HCT116 (cell line): Measurements from ENCODE around the gene MNAT1. TPM values are rescaled to one million over a fixed set of nuclear protein-coding genes. Genes with fewer than 3 reads are reported as not detected.

Experiments
- ATAC-seq: fragments of 200-7000 bp; cut with Tn5 transposase; 2 replicates; pipeline ENCODE4 v1.9.1; 2020; ENCODE audit warnings: mild to moderate bottlenecking, moderate library complexity
- BruUV-seq: library from RNA; stranded (reverse); fragments of 400-500 nt; replicated peaks from 2 replicates; lab custom pipeline; 2021; lab: Mats Ljungman, UMichigan
- CTCF ChIA-PET: fragments of 300-600 bp; sonication (Branson Sonifier 250); formaldehyde crosslinking; loops from one replicate; lab custom pipeline; 2021; ENCODE audit warnings: antibody characterized with exemption; lab: Charles Lee
- POLR2A ChIA-PET: fragments of 300-600, 350-600 bp; sonication (Branson Sonifier 250); formaldehyde crosslinking; loops from one replicate; lab custom pipeline; 2021; ENCODE audit warnings: antibody characterized with exemption; lab: Charles Lee
- RAD21 ChIA-PET, 2 experiments: fragments of 300-600 bp; sonication (Branson Sonifier 250); formaldehyde crosslinking; loops; one replicate each; lab custom pipeline; 2023; ENCODE audit warnings: low total read pairs in 2 of 2; ENCODE audit not compliant: uncharacterized antibody in 2 of 2, unreplicated experiment in 2 of 2, low non-redundant PET in 1 of 2; lab: Charles Lee
- DNase-seq: peaks from one replicate; pipeline ENCODE4 v3.0.0-alpha.2; 2010; ENCODE audit warnings: low read depth, low spot score
- H2AFZ ChIP-seq: fragments of 200-600 bp; shearing (Covaris generic), sonication (generic); 2 replicates; pipeline ENCODE4 v1.6.1; 2017; ENCODE audit warnings: low read depth, mixed run types, mixed read lengths, antibody characterized with exemption, low read length; ENCODE audit not compliant: poor library complexity, severe bottlenecking
- H3K27ac ChIP-seq: 2 replicates; pipeline ENCODE4 v1.5.1; 2012; ENCODE audit warnings: low read depth, low read length
- H3K27me3 ChIP-seq: fragments of 200-600 bp; sonication (generic); 2 replicates; pipeline ENCODE4 v1.6.1; 2016; ENCODE audit warnings: mixed run types, low read length, mixed read lengths; ENCODE audit not compliant: insufficient read depth
- H3K36me3 ChIP-seq, 2 experiments: fragments of 200-500 bp in 1 of 2; fragments of 200-600 bp in 1 of 2; sonication (Bioruptor generic) in 1 of 2; sonication (generic) in 1 of 2; 2 replicates each; pipeline versions ENCODE4 v1.5.1 to v1.6.1; 2014 to 2016; ENCODE audit warnings: low read length in 2 of 2, inconsistent platforms in 1 of 2, mixed read lengths in 1 of 2, mixed run types in 1 of 2; ENCODE audit not compliant: insufficient read depth in 2 of 2, control insufficient read depth in 1 of 2
- H3K4me1 ChIP-seq, 2 experiments: fragments of 200-600 bp in 1 of 2; sonication (generic) in 1 of 2; 2 replicates each; pipeline versions ENCODE4 v1.5.1 to v1.6.1; 2012 to 2017; ENCODE audit warnings: low read length in 2 of 2, inconsistent platforms in 1 of 2, mild to moderate bottlenecking in 1 of 2, mixed read lengths in 1 of 2, mixed run types in 1 of 2, moderate library complexity in 1 of 2; ENCODE audit not compliant: insufficient read depth in 2 of 2, control insufficient read depth in 1 of 2
- H3K4me2 ChIP-seq: fragments of 200-600 bp; sonication (generic); 2 replicates; pipeline ENCODE4 v1.6.1; 2017; ENCODE audit warnings: mixed run types, low read length, mixed read lengths
- H3K4me3 ChIP-seq, 2 experiments: fragments of 200-600 bp in 1 of 2; sonication (generic) in 1 of 2; replicated peaks in 1 of 2; 2 replicates each; pipeline ENCODE4 v1.5.1; 2011 to 2016; ENCODE audit warnings: low read length in 2 of 2, control low read depth in 1 of 2, low read depth in 1 of 2, mild to moderate bottlenecking in 1 of 2, mixed read lengths in 1 of 2, mixed run types in 1 of 2
- H3K79me2 ChIP-seq: fragments of 200-600 bp; sonication (generic); 2 replicates; pipeline ENCODE4 v1.6.1; 2017; ENCODE audit warnings: mild to moderate bottlenecking, mixed run types, low read length, moderate library complexity, mixed read lengths; ENCODE audit not compliant: insufficient read depth
- H3K9ac ChIP-seq: fragments of 200-600 bp; sonication (generic); 2 replicates; pipeline ENCODE4 v1.6.1; 2016; ENCODE audit warnings: low read length, mixed read lengths
- H3K9me2 ChIP-seq: fragments of 200-600 bp; sonication (generic), shearing (Covaris generic); 2 replicates; pipeline ENCODE4 v1.6.1; 2017; ENCODE audit warnings: mixed run types, mild to moderate bottlenecking, moderate library complexity; ENCODE audit not compliant: insufficient read depth
- H3K9me3 ChIP-seq, 2 experiments: fragments of 200-500 bp in 1 of 2; fragments of 200-600 bp in 1 of 2; sonication (Bioruptor generic) in 1 of 2; sonication (generic) in 1 of 2; 2 replicates each; pipeline ENCODE4 v1.6.1; 2014 to 2017; ENCODE audit warnings: low read length in 2 of 2, mixed read lengths in 2 of 2, inconsistent platforms in 1 of 2, low read depth in 1 of 2, mild to moderate bottlenecking in 1 of 2, mixed run types in 1 of 2, moderate library complexity in 1 of 2; ENCODE audit not compliant: control insufficient read depth in 1 of 2, insufficient read depth in 1 of 2
- H4K20me1 ChIP-seq: fragments of 200-600 bp; sonication (generic), shearing (Covaris generic); 2 replicates; pipeline ENCODE4 v1.6.1; 2017; ENCODE audit warnings: mixed run types, mild to moderate bottlenecking, moderate library complexity; ENCODE audit not compliant: insufficient read depth
- ATF3 ChIP-seq: IDR thresholded peaks from 2 replicates; pipeline ENCODE4 v1.6.1; 2012
- CBX3 ChIP-seq: IDR thresholded peaks from 2 replicates; pipeline ENCODE4 v1.6.1; 2012; ENCODE audit warnings: low read depth
- CTCF ChIP-seq, 3 experiments: fragments of 200-600 bp in 1 of 3; sonication (generic) in 1 of 3; IDR thresholded peaks in 2 of 3; conservative IDR thresholded peaks in 1 of 3; 2 replicates each; pipeline ENCODE4 v1.5.1; 2012 to 2017; ENCODE audit warnings: low read depth in 2 of 3, low read length in 2 of 3, antibody characterized with exemption in 1 of 3, borderline replicate concordance in 1 of 3, control low read depth in 1 of 3, mild to moderate bottlenecking in 1 of 3, mixed read lengths in 1 of 3, mixed run types in 1 of 3, moderate library complexity in 1 of 3; ENCODE audit not compliant: insufficient read depth in 1 of 3
- EGR1 ChIP-seq: IDR thresholded peaks from 2 replicates; pipeline ENCODE4 v1.6.1; 2012; ENCODE audit warnings: low read depth
- EZH2 ChIP-seq: fragments of 200-600 bp; sonication (generic); IDR thresholded peaks from 2 replicates; pipeline ENCODE4 v1.6.1; 2017; ENCODE audit warnings: antibody characterized with exemption, mixed run types
- JUND ChIP-seq: IDR thresholded peaks from 2 replicates; pipeline ENCODE4 v1.6.1; 2012
- MAX ChIP-seq: IDR thresholded peaks from 2 replicates; pipeline ENCODE4 v1.6.1; 2012
- POLR2A ChIP-seq: IDR thresholded peaks from 2 replicates; pipeline ENCODE4 v1.7.0; 2011; ENCODE audit warnings: borderline replicate concordance; ENCODE audit not compliant: insufficient read depth, insufficient read length; ENCODE audit errors: extremely low read depth
- POLR2AphosphoS5 ChIP-seq: IDR thresholded peaks from 2 replicates; pipeline ENCODE4 v1.6.1; 2011; ENCODE audit warnings: mild to moderate bottlenecking, low read depth, low read length, moderate library complexity
- REST ChIP-seq: IDR thresholded peaks from 2 replicates; pipeline ENCODE4 v1.6.1; 2012; ENCODE audit warnings: low read depth
- SP1 ChIP-seq: IDR thresholded peaks from 2 replicates; pipeline ENCODE4 v1.6.1; 2012; ENCODE audit warnings: low read depth
- TCF7L2 ChIP-seq: IDR thresholded peaks from 2 replicates; pipeline ENCODE4 v1.7.0; 2011; ENCODE audit warnings: borderline replicate concordance, inconsistent platforms; ENCODE audit not compliant: insufficient read depth, insufficient read length; ENCODE audit errors: extremely low read depth
- YY1 ChIP-seq: IDR thresholded peaks from 2 replicates; pipeline ENCODE4 v1.6.1; 2011; ENCODE audit warnings: low read length, low read depth, moderate library complexity, mild to moderate bottlenecking; ENCODE audit not compliant: insufficient replicate concordance; ENCODE audit errors: extremely low read depth
- ZBTB33 ChIP-seq: IDR thresholded peaks from 2 replicates; pipeline ENCODE4 v1.6.1; 2011; ENCODE audit warnings: mild to moderate bottlenecking, low read length, moderate library complexity; ENCODE audit not compliant: insufficient replicate concordance; ENCODE audit errors: extremely low read depth
- ZFX ChIP-seq: fragments of 450-650 bp; IDR thresholded peaks from 2 replicates; pipeline ENCODE4 v1.6.1; 2017
- intact Hi-C: fragments of 100-400 bp; cut with micrococcal nuclease; formaldehyde crosslinking; loops from 2 replicates; pipeline ENCODE4 v1.10.0; 2022
- total RNA-seq: library from RNA; stranded (reverse); gene quantifications from one replicate; pipeline ENCODE4 v1.2.1, GENCODE V29; 2021; ENCODE audit not compliant: unreplicated experiment

The MNAT1 gene
- total RNA-seq, 1 experiment from 2014 or later, result 49.3 TPM

GRCh38 chr14:60968099-60968498 lies 233.5 kb downstream of the MNAT1 start (continued):
- no peak for TF ChIP-seq REST
- no peak for TF ChIP-seq TCF7L2
- TF ChIP-seq EZH2, result no peak
- no peak for TF ChIP-seq POLR2AphosphoS5
- no peak for TF ChIP-seq CTCF (IDR thresholded peaks at IDR 0.05 in 2 of 3, conservative IDR thresholded peaks at IDR 0.05 in 1 of 3; ENCODE audit: borderline replicate concordance in 1 of 3, insufficient read depth in 1 of 3, low read depth in 2 of 3, low read length in 2 of 3)

- ChIA-PET POLR2A (no interaction called here), RAD21 (no interaction called here), CTCF (no interaction called here)
- intact Hi-C loops, result no loop called here
- Histone ChIP-seq H2AFZ (no peak overlapping the region), H3K27me3 (no peaks in the 10 kb centered on the region), H3K9me2 (no peaks in the 10 kb centered on the region), H3K4me1 (no peaks in the 10 kb centered on the region), H3K36me3 (no peaks in the 10 kb centered on the region), H3K79me2 (no peaks in the 10 kb centered on the region), H3K9ac (no peak overlapping the region), H3K4me2 (no peak overlapping the region), H4K20me1 (no peaks in the 10 kb centered on the region), H3K27ac (no peak overlapping the region), H3K4me3 (no peak overlapping the region), H3K9me3 (no peaks in the 10 kb centered on the region)
- no peak for ATAC-seq
- no peak for DNase-seq
- BruUV-seq, result no TSS peak
- no peak for TF ChIP-seq ZFX
- no peak for TF ChIP-seq EGR1
- TF ChIP-seq CBX3, result no peak
- TF ChIP-seq EZH2, result no peak
- no peak for TF ChIP-seq CTCF (IDR thresholded peaks at IDR 0.05 in 2 of 3, conservative IDR thresholded peaks at IDR 0.05 in 1 of 3; ENCODE audit: borderline replicate concordance in 1 of 3, insufficient read depth in 1 of 3, low read depth in 2 of 3, low read length in 2 of 3)
- no peak for TF ChIP-seq YY1
- TF ChIP-seq MAX, result no peak
- TF ChIP-seq ZBTB33, result no peak
- TF ChIP-seq JUND, result no peak
- TF ChIP-seq SP1, result no peak
- TF ChIP-seq POLR2A, result no peak
- TF ChIP-seq ATF3, result no peak
Measured at GRCh38 chr14:60968671-60969070, 234.1 kb downstream of the MNAT1 start.
